GM18511 (cell line): ENCODE measurements around the gene CTBP2.

ENCODE experiments used
- ATAC-seq: cut with Tn5 transposase; IDR thresholded peaks from one replicate; pipeline ENCODE4 v1.9.1; 2021; ENCODE audit warnings: mild to moderate bottlenecking, moderate library complexity; ENCODE audit not compliant: unreplicated experiment

Gene CTBP2

GRCh38 chr10:124990671-124991625, 169.4 kb downstream of the CTBP2 start:
- ATAC-seq: no peak

- no peak for ATAC-seq
Measured at GRCh38 chr10:124989526-124989925, 170.8 kb downstream of the CTBP2 start.

GRCh38 chr10:124988753-124989152, 171.6 kb downstream of the CTBP2 start:
- peak; percentile 58 for ATAC-seq

- ATAC-seq: no peak
Measured at GRCh38 chr10:124987788-124988187, 172.6 kb downstream of the CTBP2 start.

GRCh38 chr10:124985162-124985561, 175.2 kb downstream of the CTBP2 start:
- ATAC-seq: no peak

GRCh38 chr10:124984376-124984775, 176.0 kb downstream of the CTBP2 start:
- ATAC-seq: no peak

- no peak for ATAC-seq
Measured at GRCh38 chr10:124983321-124983720, 177.0 kb downstream of the CTBP2 start.

GRCh38 chr10:124978376-124978725, 182.0 kb downstream of the CTBP2 start:
- ATAC-seq: no peak

GRCh38 chr10:124977648-124978375, 182.6 kb downstream of the CTBP2 start:
- no peak for ATAC-seq

- no peak for ATAC-seq
Measured at GRCh38 chr10:124977161-124977560, 183.2 kb downstream of the CTBP2 start.

- ATAC-seq: peak; percentile 89
Measured at GRCh38 chr10:124975977-124976514, 184.3 kb downstream of the CTBP2 start.

- no peak for ATAC-seq
Measured at GRCh38 chr10:124974131-124974530, 186.2 kb downstream of the CTBP2 start.

- ATAC-seq: no peak
Measured at GRCh38 chr10:124972637-124973036, 187.7 kb downstream of the CTBP2 start.

- ATAC-seq: peak; percentile 61
Measured at GRCh38 chr10:124971276-124971675, 189.1 kb downstream of the CTBP2 start.

GRCh38 chr10:124967255-124967654, 193.1 kb downstream of the CTBP2 start:
- no peak for ATAC-seq

GRCh38 chr10:124966008-124966407, 194.4 kb downstream of the CTBP2 start:
- ATAC-seq: no peak

- ATAC-seq: no peak
Measured at GRCh38 chr10:124963866-124964720, 196.3 kb downstream of the CTBP2 start.

- no peak for ATAC-seq
Measured at GRCh38 chr10:124962421-124962820, 197.9 kb downstream of the CTBP2 start.

GRCh38 chr10:124961248-124961570, 199.2 kb downstream of the CTBP2 start:
- no peak for ATAC-seq

- ATAC-seq: no peak
Measured at GRCh38 chr10:124959564-124959963, 200.8 kb downstream of the CTBP2 start.

- no peak for ATAC-seq
Measured at GRCh38 chr10:124957404-124957947, 202.9 kb downstream of the CTBP2 start.
